SK-N-SH (cell line): Measurements from ENCODE around the gene ARHGAP42. TPM values are rescaled to one million over a fixed set of nuclear protein-coding genes. Genes with fewer than 3 reads are reported as not detected.

Source experiments
- CTCF ChIA-PET: fragments of 300-600, 350-600 bp; formaldehyde crosslinking; extraction: SDS; loops from one replicate; lab custom pipeline; 2021; lab: Yijun Ruan, JAX
- POLR2A ChIA-PET: fragments of 350-600 bp; sonication (Branson Sonifier 250); formaldehyde crosslinking; extraction: SDS; loops from one replicate; lab custom pipeline; 2020; ENCODE audit warnings: antibody characterized with exemption, inconsistent platforms; lab: Yijun Ruan, JAX
- DNase-seq: peaks from one replicate; pipeline ENCODE4 v3.0.0; 2012
- H2AFZ ChIP-seq: fragments of 200-600 bp; sonication (generic); 2 replicates; pipeline ENCODE4 v1.8.1; 2016; ENCODE audit warnings: antibody characterized with exemption, mild to moderate bottlenecking, low read depth
- H3F3A ChIP-seq: fragments of 200-600 bp; sonication (generic); replicated peaks from 2 replicates; pipeline ENCODE3; 2016; ENCODE audit warnings: antibody characterized with exemption, mild to moderate bottlenecking; ENCODE audit not compliant: insufficient read depth
- H3K27ac ChIP-seq, 2 experiments: fragments of 200-500 bp in 1 of 2; fragments of 200-600 bp in 1 of 2; sonication (Bioruptor generic) in 1 of 2; sonication (generic), shearing (Covaris generic) in 1 of 2; 2 replicates each; pipeline versions ENCODE4 v1.5.1 to v1.6.1; 2014 to 2016; ENCODE audit warnings: low read depth in 2 of 2, inconsistent platforms in 1 of 2, low read length in 1 of 2, mild to moderate bottlenecking in 1 of 2, mixed read lengths in 1 of 2
- H3K27me3 ChIP-seq: fragments of 200-600 bp; sonication (generic), shearing (Covaris generic); 2 replicates; pipeline ENCODE4 v1.6.1; 2016; ENCODE audit warnings: mixed run types; ENCODE audit not compliant: insufficient read depth
- H3K36me3 ChIP-seq, 2 experiments: fragments of 200-500 bp in 1 of 2; fragments of 200-600 bp in 1 of 2; sonication (Bioruptor generic) in 1 of 2; sonication (generic) in 1 of 2; replicated peaks in 1 of 2; 2 replicates each; pipeline versions ENCODE3 to v1.5.1; 2014 to 2016; ENCODE audit warnings: low read length in 1 of 2, mild to moderate bottlenecking in 1 of 2; ENCODE audit not compliant: insufficient read depth in 2 of 2, control insufficient read depth in 1 of 2
- H3K4me1 ChIP-seq, 2 experiments: fragments of 200-500 bp in 1 of 2; fragments of 200-600 bp in 1 of 2; sonication (Bioruptor generic) in 1 of 2; sonication (generic), shearing (Covaris generic) in 1 of 2; 2 replicates each; pipeline versions ENCODE4 v1.5.1 to v1.6.1; 2014 to 2016; ENCODE audit warnings: low read depth in 1 of 2, low read length in 1 of 2, mixed run types in 1 of 2; ENCODE audit not compliant: insufficient read depth in 2 of 2, control insufficient read depth in 1 of 2
- H3K4me2 ChIP-seq: fragments of 200-600 bp; sonication (generic), shearing (Covaris generic); 2 replicates; pipeline ENCODE4 v1.6.1; 2017; ENCODE audit warnings: mixed run types
- H3K4me3 ChIP-seq, 2 experiments: fragments of 200-500 bp in 1 of 2; fragments of 200-600 bp in 1 of 2; sonication (Bioruptor generic) in 1 of 2; sonication (generic), shearing (Covaris generic) in 1 of 2; 2 replicates each; pipeline versions ENCODE4 v1.5.1 to v1.8.1; 2014 to 2016; ENCODE audit warnings: low read depth in 2 of 2, inconsistent platforms in 1 of 2, low read length in 1 of 2, mild to moderate bottlenecking in 1 of 2, mixed read lengths in 1 of 2, moderate library complexity in 1 of 2
- H3K79me2 ChIP-seq: fragments of 200-600 bp; sonication (generic); 2 replicates; pipeline ENCODE4 v1.8.1; 2017; ENCODE audit warnings: mild to moderate bottlenecking; ENCODE audit not compliant: insufficient read depth
- H3K9ac ChIP-seq: fragments of 200-600 bp; sonication (generic); 2 replicates; pipeline ENCODE4 v1.6.1; 2017; ENCODE audit warnings: mixed run types
- H3K9me2 ChIP-seq: fragments of 200-600 bp; sonication (generic); 2 replicates; pipeline ENCODE4 v1.6.1; 2017; ENCODE audit warnings: mixed run types
- H3K9me3 ChIP-seq: fragments of 200-600 bp; sonication (generic); 2 replicates; pipeline ENCODE4 v1.6.1; 2017; ENCODE audit warnings: mixed run types, mild to moderate bottlenecking, moderate library complexity
- H4K20me1 ChIP-seq: fragments of 200-600 bp; sonication (generic); 2 replicates; pipeline ENCODE4 v1.6.1; 2017; ENCODE audit warnings: mild to moderate bottlenecking, mixed run types; ENCODE audit not compliant: insufficient read depth
- CHD2 ChIP-seq: fragments of 150-350 bp; IDR thresholded peaks from 2 replicates; pipeline ENCODE4 v1.6.1; 2018; ENCODE audit warnings: low read length; ENCODE audit not compliant: partially characterized antibody
- CTCF ChIP-seq: fragments of 200-600 bp; sonication (generic); IDR thresholded peaks from 2 replicates; pipeline ENCODE4 v1.6.1; 2017; ENCODE audit warnings: antibody characterized with exemption, mild to moderate bottlenecking, moderate library complexity
- ELF1 ChIP-seq: IDR thresholded peaks from 2 replicates; pipeline ENCODE4 v1.4.0; 2012
- EP300 ChIP-seq, 2 experiments: IDR thresholded peaks; 2 replicates each; pipeline versions ENCODE4 v1.4.0 to v1.6.1; 2012; ENCODE audit warnings: borderline replicate concordance in 1 of 2, low read depth in 1 of 2, low read length in 1 of 2
- EZH2phosphoT487 ChIP-seq: fragments of 200-600 bp; sonication (generic); IDR thresholded peaks from 2 replicates; pipeline ENCODE4 v1.6.1; 2017; ENCODE audit warnings: low read depth, mixed run types, mild to moderate bottlenecking, antibody characterized with exemption, moderate library complexity, borderline replicate concordance
- FOXJ3 ChIP-seq: sonication (generic); formaldehyde crosslinking; IDR thresholded peaks from 2 replicates; pipeline ENCODE4 v1.5.1; 2020; ENCODE audit warnings: mild to moderate bottlenecking, missing genetic modification reagents
- GATA2 ChIP-seq: sonication (generic); formaldehyde crosslinking; IDR thresholded peaks from 2 replicates; pipeline ENCODE4 v1.5.0; 2020; ENCODE audit warnings: mild to moderate bottlenecking, missing genetic modification reagents
- IRF3 ChIP-seq: fragments of 150-350 bp; IDR thresholded peaks from 2 replicates; pipeline ENCODE4 v1.6.1; 2016; ENCODE audit warnings: mild to moderate bottlenecking, low read depth, low read length
- JUND ChIP-seq: IDR thresholded peaks from 2 replicates; pipeline ENCODE4 v1.4.0; 2012
- MAX ChIP-seq: IDR thresholded peaks from 2 replicates; pipeline ENCODE4 v1.4.0; 2012; ENCODE audit warnings: low read depth
- MEF2A ChIP-seq: IDR thresholded peaks from 2 replicates; pipeline ENCODE4 v1.4.0; 2012; ENCODE audit warnings: low read depth, borderline replicate concordance
- MXI1 ChIP-seq: IDR thresholded peaks from 2 replicates; pipeline ENCODE4 v1.6.1; 2012; ENCODE audit warnings: mild to moderate bottlenecking, low read depth, low read length, improper control_type of control experiment
- NRF1 ChIP-seq: IDR thresholded peaks from 2 replicates; pipeline ENCODE4 v1.6.1; 2012; ENCODE audit warnings: low read depth, mild to moderate bottlenecking, low read length
- PBX3 ChIP-seq: IDR thresholded peaks from 2 replicates; pipeline ENCODE4; 2012
- RAD21 ChIP-seq: IDR thresholded peaks from 2 replicates; pipeline ENCODE4 v1.6.1; 2012; ENCODE audit warnings: mild to moderate bottlenecking, low read length
- REST ChIP-seq: IDR thresholded peaks from 2 replicates; pipeline ENCODE4 v1.6.1; 2012; ENCODE audit warnings: mild to moderate bottlenecking, low read depth, low read length, moderate library complexity
- RFX5 ChIP-seq: IDR thresholded peaks from 2 replicates; pipeline ENCODE4 v1.6.1; 2012; ENCODE audit warnings: mild to moderate bottlenecking, improper control_type of control experiment, low read length
- SIN3A ChIP-seq: IDR thresholded peaks from 2 replicates; pipeline ENCODE4 v1.6.1; 2012; ENCODE audit warnings: low read depth, mild to moderate bottlenecking, low read length, moderate library complexity, borderline replicate concordance
- TCF12 ChIP-seq: IDR thresholded peaks from 2 replicates; pipeline ENCODE4 v1.4.0; 2012
- TEAD4 ChIP-seq: IDR thresholded peaks from 2 replicates; pipeline ENCODE4 v1.4.0; 2012; ENCODE audit warnings: mild to moderate bottlenecking, borderline replicate concordance; ENCODE audit not compliant: insufficient read depth
- YY1 ChIP-seq: IDR thresholded peaks from 2 replicates; pipeline ENCODE4 v1.4.0; 2012; ENCODE audit warnings: low read depth, mild to moderate bottlenecking
- ZBTB33 ChIP-seq: IDR thresholded peaks from 2 replicates; pipeline ENCODE4 v1.4.0; 2012; ENCODE audit warnings: low read depth, borderline replicate concordance
- WGBS: methylation state at CpG from one replicate; pipeline ENCODE4 v1.1.6; 2017; ENCODE audit warnings: low lambda C conversion rate; 5-methylcytosine and 5-hydroxymethylcytosine counted together
- polyA plus RNA-seq, 3 experiments: library from polyadenylated mRNA; depleted of rRNA; stranded (reverse); fragments of >200 nt; gene quantifications; 2 replicates each; pipeline ENCODE4 v1.2.3, GENCODE V29; 2012

Gene ARHGAP42
- polyA plus RNA-seq, 1 of the 3 experiments (the other 2 are of a cell fraction) = 0.02 TPM

- Histone ChIP-seq H3F3A (peaks cover 5% of the 10 kb centered on the region), H3K79me2 (no peaks in the 10 kb centered on the region), H3K4me2 (peak overlapping the region; percentile 12; the same call in 1 of the 2 replicates), H3K27ac (peak overlapping the region in 1 of 2 experiments; percentile 77; a peak in 2 of 4 replicates), H3K4me1 (no peaks in the 10 kb centered on the region; a peak in 3 of 4 replicates), H3K9ac (no peak overlapping the region), H2AFZ (no peak overlapping the region), H4K20me1 (no peaks in the 10 kb centered on the region), H3K4me3 (no peak overlapping the region), H3K36me3 (no peaks in the 10 kb centered on the region), H3K9me3 (no peaks in the 10 kb centered on the region), H3K9me2 (no peaks in the 10 kb centered on the region), H3K27me3 (no peaks in the 10 kb centered on the region)
- DNase-seq = no peak
- POLR2A ChIA-PET = interaction anchor here (0.6 kb wide), 1 partner anchor 267 kb away, joined by 3 read pairs; no protein-coding TSS in a partner anchor
- 5% methylated on average over 4 of the region's 4 CpGs for WGBS
- CTCF ChIA-PET = interaction anchor here (1.6 kb wide), 1 partner anchor 16 kb away, joined by 4 read pairs; no protein-coding TSS in a partner anchor
- no peak for TF ChIP-seq MXI1
- TF ChIP-seq RFX5 = no peak
- no peak for TF ChIP-seq ZBTB33
- peak; percentile 31; the same call in 1 of the 2 replicates for TF ChIP-seq MEF2A
- TF ChIP-seq CHD2 = no peak
- no peak for TF ChIP-seq CTCF
- TF ChIP-seq SIN3A = no peak
- TF ChIP-seq TCF12 = peak; percentile 94
- TF ChIP-seq FOXJ3 = no peak
- peak; percentile 74; the same call in 1 of the 2 replicates for TF ChIP-seq PBX3
- TF ChIP-seq EP300 (IDR thresholded peaks at IDR 0.05; ENCODE audit: borderline replicate concordance in 1 of 2, low read depth in 1 of 2, low read length in 1 of 2) = peak in 1 of 2 experiments; percentile 38; a peak in 1 of 4 replicates
- no peak for TF ChIP-seq IRF3
- TF ChIP-seq TEAD4 = no peak
- no peak for TF ChIP-seq MAX
- peak; percentile 63 for TF ChIP-seq JUND
- TF ChIP-seq ELF1 = no peak
- no peak for TF ChIP-seq NRF1
- TF ChIP-seq REST = no peak
- TF ChIP-seq YY1 = no peak
- no peak for TF ChIP-seq EZH2phosphoT487
- TF ChIP-seq GATA2 = no peak
- no peak for TF ChIP-seq RAD21
Measured at GRCh38 chr11:100849009-100849900, 162.2 kb downstream of the ARHGAP42 start.
